AG08396 (cell line): ENCODE data around the gene CD200.
A peak's percentile ranks its signal among the peaks of the same experiment; 100 is the strongest.
"Not testable (repeated sequence)": the region's sequence is repeated elsewhere in the genome, so short reads cannot be mapped to it uniquely, and the experiment has no call there.

Experiments used
- DNase-seq: peaks from one replicate; pipeline ENCODE4 v3.0.0; 2012; ENCODE audit warnings: low spot score, mixed read lengths

CD200 gene

DNA sequence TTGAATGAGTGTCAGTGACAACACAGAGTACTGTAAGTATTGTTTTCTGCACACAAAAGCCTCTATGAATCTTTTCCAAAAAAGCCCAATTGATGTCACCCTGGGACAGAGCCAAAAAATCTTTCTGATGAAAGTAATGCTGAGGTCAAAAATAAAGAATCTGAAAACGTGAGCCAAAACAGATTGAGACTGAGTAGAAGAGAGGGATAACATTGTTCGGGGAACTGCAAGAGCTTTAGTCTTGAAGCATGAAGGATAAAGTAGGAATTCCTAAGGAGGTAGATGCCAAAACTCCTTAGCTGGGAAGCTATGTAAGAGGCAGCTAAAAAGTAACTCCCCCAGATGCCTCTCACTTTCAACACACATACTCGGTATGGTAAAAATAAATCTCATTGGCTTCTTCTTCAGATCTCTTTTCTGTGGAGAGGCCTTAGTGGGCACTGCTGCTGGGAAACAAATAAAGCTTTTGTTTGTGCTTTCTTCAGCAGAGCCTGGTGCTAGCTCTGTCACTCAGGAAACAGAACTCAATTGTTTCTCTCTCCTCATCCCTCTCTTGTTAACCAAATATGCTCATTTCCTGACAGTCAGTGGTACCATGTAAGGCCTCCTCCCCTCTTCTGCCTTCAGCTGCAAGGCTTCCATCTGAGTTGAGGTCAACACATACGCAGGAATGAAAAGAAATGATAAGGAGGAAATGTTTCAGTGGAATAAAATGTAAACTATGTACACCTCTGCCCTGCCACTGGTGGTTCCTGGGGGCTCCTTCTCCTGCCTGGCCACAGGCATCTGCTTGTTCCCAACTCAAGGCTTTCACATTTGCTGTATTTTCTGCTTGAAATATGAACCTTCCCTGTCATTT is 58.1 kb downstream of the CD200 start:
- peak; percentile 66 for DNase-seq

- DNase-seq = no peak
Observed at GRCh38 chr3:112391648-112392047, 58.7 kb downstream of the CD200 start.

DNA sequence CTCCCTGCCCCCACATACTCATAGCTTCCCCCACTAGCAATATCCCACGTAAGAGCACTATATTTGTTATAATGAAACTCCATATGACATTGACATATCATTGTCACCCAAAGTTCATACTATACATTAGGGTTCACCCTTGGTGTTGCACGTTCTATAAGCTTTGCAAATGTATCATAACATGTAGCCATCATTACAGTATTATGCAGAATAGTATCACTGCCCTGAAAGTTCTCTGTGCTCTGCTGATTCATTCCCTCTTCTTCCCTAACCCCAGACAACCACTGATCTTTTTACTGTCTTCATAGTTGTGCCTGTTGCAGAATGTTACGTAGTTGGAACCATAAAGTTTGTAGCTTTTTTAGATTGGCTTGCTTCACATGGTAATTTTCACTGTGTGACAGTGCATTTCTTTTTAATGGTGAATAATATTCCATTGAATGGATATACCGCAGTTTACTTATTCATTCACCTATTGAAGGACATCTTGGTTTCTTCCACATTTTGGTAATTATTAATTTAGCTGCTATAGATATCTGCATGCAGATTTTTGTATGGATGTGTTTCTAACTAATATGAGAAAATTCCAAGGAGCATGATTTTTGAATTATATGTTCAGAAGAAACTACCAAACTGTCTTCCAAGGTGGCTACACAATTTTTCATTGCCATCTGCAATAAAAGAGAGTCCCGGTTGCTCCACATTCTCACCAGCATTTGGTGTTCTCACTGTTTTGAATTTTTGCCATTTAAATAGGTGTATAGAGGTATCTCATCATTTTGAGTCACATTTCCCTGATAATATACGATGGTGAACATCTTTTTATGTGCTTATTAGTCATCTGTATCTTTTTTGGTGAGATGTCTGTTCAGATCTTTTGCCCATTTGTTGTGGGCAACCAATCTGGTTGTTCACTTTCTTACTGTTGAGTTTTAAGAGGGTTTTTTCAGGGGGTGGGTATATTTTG is 59.7 kb downstream of the CD200 start:
- DNase-seq = no peak

GRCh38 chr3:112393360-112393728 is 60.4 kb downstream of the CD200 start:
- no peak for DNase-seq

- no peak for DNase-seq
Observed at GRCh38 chr3:112394003-112394640, 61.2 kb downstream of the CD200 start.

DNA sequence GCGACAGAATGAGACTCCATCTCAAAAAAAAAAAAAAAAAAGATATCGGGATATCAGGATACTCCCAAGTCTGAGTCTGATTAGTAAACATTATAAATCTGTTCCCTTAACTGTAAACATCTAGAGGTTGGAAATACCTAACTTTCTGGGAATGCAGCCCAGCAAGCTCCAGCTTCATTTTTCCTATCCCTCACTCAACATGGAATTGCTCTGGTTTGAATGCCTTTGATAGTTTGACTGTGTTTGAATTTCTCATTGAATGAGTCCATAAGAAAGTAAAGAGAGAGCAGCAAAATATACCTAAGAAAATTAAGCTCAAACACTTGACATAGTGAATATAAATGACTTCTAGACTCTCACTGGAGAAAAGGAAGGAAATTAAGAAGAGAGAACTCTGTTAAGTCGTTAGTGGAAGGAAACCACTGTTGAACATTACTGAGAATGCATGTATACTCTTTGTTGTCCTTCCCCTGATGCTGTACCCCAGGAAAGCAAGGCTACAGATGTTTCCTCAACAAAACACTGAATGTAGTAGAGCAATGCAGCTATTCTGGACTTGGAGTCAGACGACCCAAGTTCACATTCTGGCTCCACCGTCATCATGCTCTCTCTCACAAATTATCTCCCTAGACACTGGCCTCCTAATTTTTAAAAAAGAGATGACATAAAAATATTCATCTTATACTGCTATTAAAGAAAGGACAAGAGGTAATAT is 62.4 kb downstream of the CD200 start:
- no peak for DNase-seq

DNA sequence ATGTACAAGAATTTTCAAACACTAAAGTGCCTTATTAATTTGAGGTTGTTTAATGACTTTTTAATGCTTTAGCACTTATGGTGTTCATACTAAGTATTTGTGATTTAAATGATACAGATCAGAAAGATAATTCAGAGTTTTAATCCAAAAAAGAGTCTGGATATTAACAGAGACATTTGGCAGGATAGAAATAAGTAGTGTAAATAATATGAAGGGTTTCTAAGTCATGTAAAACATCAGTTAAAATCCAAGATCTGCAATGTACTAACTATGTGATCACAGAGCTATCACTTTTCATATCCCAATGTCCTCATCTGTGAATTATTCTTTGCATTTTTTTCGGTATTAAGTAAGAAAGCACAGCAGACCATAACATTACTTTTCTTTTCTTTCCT is 62.9 kb downstream of the CD200 start:
- no peak for DNase-seq

- no peak for DNase-seq
Observed at GRCh38 chr3:112397556-112397955, 64.6 kb downstream of the CD200 start.

DNA sequence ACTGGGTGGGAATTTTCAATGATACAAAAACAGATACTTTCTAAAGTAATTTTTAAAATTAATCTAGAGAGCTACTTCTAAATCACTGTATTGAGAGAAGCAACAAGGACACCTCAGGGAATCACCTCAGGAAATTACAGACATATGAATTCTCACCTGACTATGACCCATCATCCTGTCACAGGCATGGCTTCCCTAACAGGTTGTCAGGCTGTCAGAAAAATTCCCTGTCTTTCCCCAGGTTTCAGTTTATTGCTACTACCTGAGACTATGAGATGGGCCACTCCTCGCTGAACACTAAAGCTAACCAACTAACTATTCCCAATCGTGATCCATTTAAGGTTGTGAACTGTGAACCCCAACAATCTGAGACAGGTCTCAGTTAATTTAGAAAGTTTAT is 66.1 kb downstream of the CD200 start:
- DNase-seq = no peak

DNA sequence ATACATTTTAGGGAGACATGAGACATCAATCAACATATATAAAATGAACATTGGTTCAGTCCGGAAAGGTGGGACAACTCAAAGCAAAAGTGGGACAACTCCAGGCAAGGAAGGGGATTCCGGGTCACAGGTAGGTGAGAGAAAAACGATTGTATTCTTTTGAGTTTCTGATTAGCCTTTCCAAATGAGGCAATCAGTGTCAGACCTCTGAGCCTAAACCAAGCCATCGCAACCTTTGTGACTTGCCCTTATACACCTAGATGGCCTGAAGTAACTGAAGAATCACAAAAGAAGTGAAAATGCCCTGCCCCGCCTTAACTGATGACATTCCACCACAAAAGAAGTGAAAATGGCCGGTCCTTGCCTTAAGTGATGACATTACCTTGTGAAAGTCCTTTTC is 66.6 kb downstream of the CD200 start:
- DNase-seq = not testable (repeated sequence)

- DNase-seq = not testable (repeated sequence)
Observed at GRCh38 chr3:112400317-112400716, 67.4 kb downstream of the CD200 start.

DNA sequence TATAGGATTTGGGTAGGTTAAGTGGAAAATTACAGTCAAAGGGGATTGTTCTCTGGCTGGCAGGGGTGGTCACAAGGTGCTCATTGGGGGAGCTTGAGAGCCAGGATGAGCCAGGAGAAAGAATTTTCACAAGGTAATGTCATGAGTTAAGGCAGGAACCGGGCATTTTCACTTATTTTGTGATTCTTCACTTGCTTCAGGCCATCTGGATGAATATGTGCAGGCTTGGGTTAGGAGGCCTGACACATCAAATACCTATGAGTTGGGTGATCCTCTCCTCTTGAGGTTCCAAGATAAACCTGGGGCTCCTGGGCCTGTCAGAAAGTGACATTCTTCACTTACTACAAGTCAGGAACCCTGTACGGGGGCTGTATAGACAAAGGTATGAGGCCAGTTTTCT is 68.7 kb downstream of the CD200 start:
- no peak for DNase-seq

GRCh38 chr3:112403103-112403502 is 70.1 kb downstream of the CD200 start:
- DNase-seq = no peak

DNA sequence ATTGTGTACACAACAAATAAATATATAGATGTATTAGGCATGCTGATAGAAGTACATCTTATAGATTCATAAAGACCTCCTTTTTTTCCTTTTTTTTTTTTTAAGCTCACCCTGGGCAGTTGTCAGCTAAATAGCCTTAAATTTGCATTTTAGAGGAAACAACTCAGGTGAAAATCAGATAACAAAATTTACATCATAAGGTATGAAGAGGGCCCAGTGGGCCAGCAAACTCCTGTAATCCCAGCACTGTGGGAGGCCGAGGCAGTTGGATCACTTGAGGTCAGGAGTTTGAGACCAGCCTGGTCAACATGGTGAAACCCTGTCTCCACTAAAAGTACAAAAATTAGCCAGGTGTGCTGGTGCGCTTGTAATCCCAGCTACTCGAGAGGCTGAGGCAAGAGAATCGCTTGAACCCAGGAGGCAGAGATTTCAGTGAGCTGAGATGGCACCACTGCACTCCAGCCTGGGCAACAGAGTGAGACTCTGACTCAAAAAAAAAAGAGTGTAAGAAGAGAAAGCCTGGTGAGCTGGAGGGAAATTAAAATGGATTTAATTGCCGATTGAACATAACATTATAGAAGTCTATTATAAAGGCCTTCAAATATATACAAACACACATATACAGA is 72.1 kb downstream of the CD200 start:
- DNase-seq = not testable (repeated sequence)

- no peak for DNase-seq
Observed at GRCh38 chr3:112405845-112406244, 72.9 kb downstream of the CD200 start.

- DNase-seq = no peak
Observed at GRCh38 chr3:112407214-112407887, 74.4 kb downstream of the CD200 start.

- no peak for DNase-seq
Observed at GRCh38 chr3:112407888-112408702, 75.1 kb downstream of the CD200 start.

DNA sequence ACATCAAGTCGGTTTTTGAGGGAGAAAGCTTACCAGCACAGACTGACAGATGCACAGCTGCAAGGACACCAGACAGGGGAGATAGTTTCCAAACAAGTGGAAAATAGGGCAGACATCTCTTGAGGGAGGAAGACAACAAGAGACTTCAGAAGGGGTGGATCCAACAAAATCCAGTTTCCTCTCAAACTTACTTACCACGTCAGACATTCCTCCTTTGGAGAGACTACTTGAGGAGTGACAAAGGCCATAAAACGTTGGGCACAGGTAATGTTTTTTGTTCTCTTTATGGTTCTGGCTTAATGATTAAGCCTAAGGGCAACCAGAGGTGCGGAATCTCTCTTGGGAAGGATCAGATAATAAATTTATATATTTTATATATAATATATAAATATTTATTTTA is 76.1 kb downstream of the CD200 start:
- no peak for DNase-seq

- DNase-seq = no peak
Observed at GRCh38 chr3:112411425-112411824, 78.5 kb downstream of the CD200 start.
